ENCODE results near the gene PTPRB. TPM values are rescaled to one million over a fixed set of nuclear protein-coding genes. Genes with fewer than 3 reads are reported as not detected.

The PTPRB gene
- 10 to 100 TPM in 1 of 2 donors, 1 to 10 TPM in 1; 7.2 to 10.9 TPM for total RNA-seq
- polyA plus RNA-seq (ENCODE audit: insufficient read depth, low read depth, low replicate concordance), result 5.3 TPM
- long read RNA-seq, donor 1, result 0 reads
- long read RNA-seq, donor 2, result 0 reads

DNA sequence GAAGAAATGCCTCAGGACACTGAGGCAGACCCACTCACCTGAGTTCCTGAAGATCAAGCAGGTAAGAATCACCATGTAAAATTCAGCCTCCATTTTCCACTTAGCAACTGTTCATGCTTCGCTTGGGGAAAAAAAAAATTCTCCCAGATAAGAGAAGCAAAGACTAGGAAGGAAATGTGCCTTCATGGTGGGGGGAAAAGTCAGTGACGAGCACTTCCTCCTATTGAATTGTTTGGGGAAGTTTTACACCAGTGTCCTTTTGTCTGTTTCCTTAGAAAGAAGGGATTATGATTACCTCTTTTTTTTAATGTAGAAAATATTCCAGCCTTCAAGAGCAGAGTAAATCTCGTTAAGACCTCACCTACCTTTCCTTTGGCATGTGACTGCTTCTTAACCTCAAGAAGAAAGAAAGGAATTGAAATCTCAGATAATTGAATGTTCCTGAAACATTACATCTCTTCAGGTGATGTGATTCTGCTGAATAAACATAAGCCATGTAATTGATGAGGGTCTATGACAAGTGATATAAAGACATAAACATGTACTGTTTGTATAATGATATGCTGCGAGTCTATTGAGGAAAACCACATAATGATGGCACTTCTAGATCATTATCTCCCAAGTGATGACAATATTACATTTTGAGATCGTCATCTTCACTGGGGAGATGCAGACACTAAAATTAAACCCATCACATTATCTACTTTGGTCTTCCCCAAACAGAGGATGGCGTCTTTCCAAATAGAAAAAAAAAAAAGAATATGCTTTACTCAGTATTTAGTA is at the start of gene PTPRB:
PTPRB (minus strand) TSS at position 127 of the 783 bp plus-strand sequence; CDS start at position 93, 34 bp downstream.
- WGBS, 2 donors, result 62 to 69% methylated on average over 6 of the region's 6 CpGs
- H3K4me3 ChIP-seq, result no peak within 1 kb of the TSS
- DNase-seq, result no peak
- TF ChIP-seq, protein P1, sequence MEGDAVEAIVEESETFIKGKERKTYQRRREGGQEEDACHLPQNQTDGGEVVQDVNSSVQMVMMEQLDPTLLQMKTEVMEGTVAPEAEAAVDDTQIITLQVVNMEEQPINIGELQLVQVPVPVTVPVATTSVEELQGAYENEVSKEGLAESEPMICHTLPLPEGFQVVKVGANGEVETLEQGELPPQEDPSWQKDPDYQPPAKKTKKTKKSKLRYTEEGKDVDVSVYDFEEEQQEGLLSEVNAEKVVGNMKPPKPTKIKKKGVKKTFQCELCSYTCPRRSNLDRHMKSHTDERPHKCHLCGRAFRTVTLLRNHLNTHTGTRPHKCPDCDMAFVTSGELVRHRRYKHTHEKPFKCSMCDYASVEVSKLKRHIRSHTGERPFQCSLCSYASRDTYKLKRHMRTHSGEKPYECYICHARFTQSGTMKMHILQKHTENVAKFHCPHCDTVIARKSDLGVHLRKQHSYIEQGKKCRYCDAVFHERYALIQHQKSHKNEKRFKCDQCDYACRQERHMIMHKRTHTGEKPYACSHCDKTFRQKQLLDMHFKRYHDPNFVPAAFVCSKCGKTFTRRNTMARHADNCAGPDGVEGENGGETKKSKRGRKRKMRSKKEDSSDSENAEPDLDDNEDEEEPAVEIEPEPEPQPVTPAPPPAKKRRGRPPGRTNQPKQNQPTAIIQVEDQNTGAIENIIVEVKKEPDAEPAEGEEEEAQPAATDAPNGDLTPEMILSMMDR (IDR thresholded peaks at IDR 0.05), result no peak
- no peak for TF ChIP-seq POLR2A (IDR thresholded peaks at IDR 0.05)
- H3K9me3 ChIP-seq, result no peaks in the 10 kb centered on the region
- no peaks in the 10 kb centered on the region for H3K4me1 ChIP-seq
- no peaks in the 10 kb centered on the region for H3K36me3 ChIP-seq (ENCODE audit: low read depth, missing control alignments)
- H3K27ac ChIP-seq, result peak within 1 kb of the TSS in 1 of 2 donors; percentile 4
- intact Hi-C loops (cut with DNase I; ENCODE audit: low total_unique reads), result no loop called here
- no peaks in the 10 kb centered on the region for H3K27me3 ChIP-seq

DNA sequence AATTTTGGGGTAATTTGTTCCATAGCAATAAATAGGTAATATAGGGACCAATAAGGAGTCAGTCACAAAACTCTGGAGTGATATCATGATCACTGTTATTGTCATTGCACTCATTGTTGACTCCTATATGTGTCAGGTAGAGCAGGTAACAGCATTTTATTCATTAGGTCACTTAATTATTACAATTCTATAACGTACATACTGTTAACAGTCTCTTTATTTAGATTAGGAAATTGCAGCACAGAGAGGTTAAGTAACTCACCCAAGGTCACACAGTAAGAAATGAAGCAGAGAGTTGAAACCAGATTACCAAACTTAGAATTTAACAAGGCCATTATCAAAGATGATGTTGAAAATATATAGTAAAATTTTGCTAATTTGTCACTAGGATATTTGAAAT is 49.7 kb upstream of the PTPRB start:
- Histone ChIP-seq H3K9me3 (no peaks in the 10 kb centered on the region), H3K4me1 (no peaks in the 10 kb centered on the region), H3K27ac (no peak overlapping the region), H3K4me3 (no peak overlapping the region), H3K27me3 (no peaks in the 10 kb centered on the region), H3K36me3 (ENCODE audit: low read depth, missing control alignments) (no peaks in the 10 kb centered on the region)
- 71 to 74% methylated on average over 1 of the region's 1 CpG for WGBS, 2 donors
- DNase-seq, result no peak
- intact Hi-C loops (cut with DNase I; ENCODE audit: low total_unique reads), result no loop called here
- TF ChIP-seq POLR2A (IDR thresholded peaks at IDR 0.05), result no peak
- TF ChIP-seq, protein P1 (IDR thresholded peaks at IDR 0.05), result no peak

DNA sequence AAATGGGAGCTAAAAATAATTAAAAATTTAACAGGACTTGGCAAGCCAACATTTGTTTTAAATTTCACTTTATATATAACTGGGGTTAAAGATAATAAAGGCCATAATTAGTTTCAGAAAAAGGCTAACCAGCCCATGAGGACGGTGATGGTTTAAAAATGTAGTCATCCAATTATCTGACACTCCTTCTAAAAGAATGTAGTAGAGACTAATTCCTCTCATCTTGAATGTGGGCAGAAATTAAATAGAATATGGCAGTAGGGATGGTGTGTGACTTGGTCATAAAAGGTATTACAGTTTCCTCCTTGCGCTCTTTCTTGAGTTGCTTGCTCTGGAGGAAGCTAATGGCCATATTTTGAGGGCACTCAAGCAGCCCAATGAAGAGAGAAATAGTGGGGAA is 49.1 kb upstream of the PTPRB start:
- no peaks in the 10 kb centered on the region for H3K9me3 ChIP-seq
- WGBS, 2 donors, result 77% methylated on average over 2 of the region's 2 CpGs

DNA sequence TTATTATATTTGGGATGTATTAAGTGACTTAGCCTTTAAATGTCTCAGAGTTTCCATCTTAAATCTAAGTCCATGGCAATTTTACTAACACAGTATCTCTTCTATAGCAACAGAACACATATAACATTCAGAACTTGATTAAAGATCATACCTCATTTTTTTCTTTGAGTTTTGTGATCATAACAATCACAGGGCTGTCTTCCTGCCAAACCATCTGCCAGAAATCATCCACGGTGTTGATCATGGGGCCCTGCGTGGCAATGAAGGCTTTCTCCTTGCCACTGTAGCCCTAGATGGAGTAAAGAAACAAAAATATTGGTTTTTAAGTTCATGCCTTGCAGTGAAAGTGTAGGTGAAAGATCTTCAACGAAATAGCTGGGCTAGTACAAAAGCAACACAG is 46.7 kb upstream of the PTPRB start:
- intact Hi-C loops (cut with DNase I; ENCODE audit: low total_unique reads), result no loop called here
- Histone ChIP-seq H3K27me3 (no peaks in the 10 kb centered on the region), H3K4me3 (no peak overlapping the region), H3K4me1 (no peaks in the 10 kb centered on the region), H3K27ac (no peak overlapping the region), H3K36me3 (ENCODE audit: low read depth, missing control alignments) (no peaks in the 10 kb centered on the region), H3K9me3 (no peaks in the 10 kb centered on the region)
- no peak for TF ChIP-seq POLR2A (IDR thresholded peaks at IDR 0.05)
- TF ChIP-seq, protein P1 (IDR thresholded peaks at IDR 0.05), result no peak
- DNase-seq, result no peak
- WGBS, 2 donors, result 82 to 84% methylated on average over 3 of the region's 3 CpGs

More for the DNA sequence above, 49.1 kb upstream of the PTPRB start:
- no peak for TF ChIP-seq POLR2A (IDR thresholded peaks at IDR 0.05)
- TF ChIP-seq, protein P1 (IDR thresholded peaks at IDR 0.05), result no peak
- no peak for DNase-seq
- no peaks in the 10 kb centered on the region for H3K36me3 ChIP-seq (ENCODE audit: low read depth, missing control alignments)
- intact Hi-C loops (cut with DNase I; ENCODE audit: low total_unique reads), result no loop called here
- no peaks in the 10 kb centered on the region for H3K4me1 ChIP-seq
- H3K27ac ChIP-seq, result no peak overlapping the region
- no peak overlapping the region for H3K4me3 ChIP-seq
- no peaks in the 10 kb centered on the region for H3K27me3 ChIP-seq

Measured in testis (tissue), 5 donors.